ENCODE data around the gene STRA8.

- no peak for TF ChIP-seq CTCF (IDR thresholded peaks at IDR 0.05)
- no peak for TF ChIP-seq REST (IDR thresholded peaks at IDR 0.05; ENCODE audit: insufficient read depth in 1 of 2, low read depth in 2 of 2, low read length in 1 of 2)
Measured at GRCh38 chr7:135204341-135204749, 29.3 kb upstream of the STRA8 start.
